ENCODE measurements around the gene DEFB113.

Gene DEFB113

DNA sequence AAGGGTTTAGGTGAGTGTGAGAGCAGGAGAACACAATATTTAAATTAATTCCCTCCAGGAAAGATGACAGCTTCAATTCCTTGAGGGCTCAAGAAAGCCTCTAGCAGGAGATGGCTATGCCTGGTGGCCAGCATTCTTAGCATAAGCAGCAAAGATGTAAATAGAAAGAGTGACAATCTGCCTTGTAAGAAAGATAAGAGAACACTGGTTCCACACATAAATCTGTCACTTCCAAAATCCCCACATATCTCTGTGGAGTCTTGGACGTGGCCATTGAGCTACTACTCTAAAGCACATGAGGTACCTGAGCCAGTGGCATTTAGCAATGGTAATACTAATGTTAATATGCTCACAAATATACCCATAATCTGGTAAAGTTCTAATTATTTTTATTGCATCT, 34.7 kb downstream of the DEFB113 start:
- no peak for DNase-seq

DNA sequence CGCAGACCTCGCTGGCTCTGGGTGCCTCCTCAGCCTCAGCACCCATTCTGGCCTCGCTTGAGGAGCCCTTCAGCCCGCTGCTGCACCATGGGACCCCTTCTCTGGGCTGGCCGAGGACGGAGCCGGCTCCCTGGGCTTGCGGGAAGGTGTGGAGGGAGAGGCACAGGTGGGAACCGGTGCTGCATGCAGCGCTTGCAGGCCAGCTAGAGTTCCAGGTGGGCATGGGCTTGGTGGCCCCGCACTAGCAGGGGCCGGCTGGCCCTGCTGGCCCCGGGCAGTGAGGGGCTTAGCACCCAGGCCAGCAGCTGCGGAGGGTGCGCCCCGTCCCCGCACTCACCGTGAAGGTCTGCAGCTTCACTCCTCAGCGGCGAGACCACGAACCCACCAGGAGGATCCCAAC, 35.9 kb downstream of the DEFB113 start:
- DNase-seq, result no peak

DNA sequence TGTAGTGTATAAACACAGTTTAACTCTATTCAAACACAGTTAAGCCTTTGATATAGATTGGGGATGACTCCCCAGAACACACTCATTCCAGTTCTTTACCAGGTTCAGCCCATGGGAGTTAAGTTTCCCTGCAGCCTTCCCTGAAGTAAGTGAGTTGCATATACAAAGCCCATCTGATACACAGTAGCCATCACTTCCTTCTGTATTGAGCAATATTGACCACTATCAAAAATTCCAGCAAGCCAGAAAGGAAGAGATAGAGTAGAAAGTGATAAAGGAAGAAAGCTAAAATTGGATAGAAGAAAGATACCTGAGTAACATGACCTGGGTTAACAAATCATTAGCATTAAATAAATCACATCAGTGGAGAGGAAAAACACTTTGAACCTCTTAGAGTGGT, 40.1 kb downstream of the DEFB113 start:
- no peak for DNase-seq

DNA sequence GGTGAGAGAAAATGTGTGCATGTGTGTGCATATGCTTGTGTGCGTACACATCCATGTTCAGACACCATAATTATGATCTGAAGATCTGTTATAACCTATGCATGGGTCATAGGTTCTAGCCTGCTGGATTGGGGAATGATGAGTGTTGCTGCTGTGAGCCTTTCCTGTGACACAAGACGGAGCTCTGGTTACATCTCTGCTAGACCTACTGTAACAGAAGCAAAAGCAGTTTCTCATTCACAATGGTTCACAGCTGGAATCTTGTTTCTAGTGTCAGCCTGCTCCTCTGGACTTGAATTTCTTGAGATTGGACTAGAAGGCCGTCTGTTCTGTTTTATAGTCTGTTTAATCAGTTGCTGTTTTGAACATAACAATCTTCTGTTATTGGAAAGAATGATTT, 45.6 kb downstream of the DEFB113 start:
- DNase-seq, result no peak

DNA sequence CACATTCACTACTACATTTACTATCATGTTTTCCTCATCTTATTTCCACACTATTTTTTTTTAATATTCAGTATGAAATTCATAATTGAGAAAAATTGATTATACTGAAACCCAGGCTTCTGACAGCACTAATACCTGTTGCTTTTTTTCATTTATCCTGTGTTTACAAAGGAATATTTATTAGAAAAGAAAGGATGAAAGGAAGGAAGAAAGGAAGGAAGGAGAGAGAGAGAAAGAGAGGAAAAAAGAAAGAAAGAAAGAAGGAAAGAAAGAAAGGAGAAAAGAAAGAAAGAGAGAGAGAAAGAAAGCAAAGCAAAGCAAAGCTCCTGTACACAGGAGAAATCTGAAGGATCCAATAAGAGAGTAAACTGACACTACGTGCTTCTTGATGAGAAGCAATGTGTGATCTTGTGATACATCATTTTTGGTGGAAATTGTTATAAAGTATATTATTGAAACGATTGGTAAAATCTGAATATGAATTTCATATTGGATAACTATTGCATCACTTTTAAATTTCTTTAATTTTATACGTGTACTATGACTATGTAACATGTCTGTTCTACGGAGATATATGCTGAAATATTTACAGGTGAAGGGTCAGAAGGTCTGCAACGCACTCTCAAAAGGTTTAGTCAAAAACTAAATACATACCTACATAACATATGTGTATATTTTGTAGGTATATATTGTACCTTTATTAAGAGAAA, 49.3 kb downstream of the DEFB113 start:
- DNase-seq, result no peak

DNA sequence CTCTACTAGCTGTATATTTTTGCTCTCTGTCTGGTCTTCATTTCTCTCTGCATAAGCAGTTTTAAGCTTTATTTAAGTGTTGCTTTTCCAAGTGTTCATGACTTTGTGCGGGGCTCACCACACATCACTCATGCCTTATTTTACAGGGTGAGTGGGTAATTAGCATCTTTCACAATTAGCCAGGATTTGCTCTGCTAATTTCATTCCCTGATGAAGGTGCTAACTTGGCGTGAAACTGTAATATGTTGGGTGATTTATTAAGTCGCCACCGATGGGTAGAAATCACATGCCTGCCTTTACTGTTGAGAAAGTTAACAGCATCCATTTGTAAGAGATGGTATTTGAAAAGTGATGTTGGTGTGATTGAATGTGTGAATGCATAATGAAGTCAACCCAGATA, 50.2 kb downstream of the DEFB113 start:
- DNase-seq, result no peak

DNA sequence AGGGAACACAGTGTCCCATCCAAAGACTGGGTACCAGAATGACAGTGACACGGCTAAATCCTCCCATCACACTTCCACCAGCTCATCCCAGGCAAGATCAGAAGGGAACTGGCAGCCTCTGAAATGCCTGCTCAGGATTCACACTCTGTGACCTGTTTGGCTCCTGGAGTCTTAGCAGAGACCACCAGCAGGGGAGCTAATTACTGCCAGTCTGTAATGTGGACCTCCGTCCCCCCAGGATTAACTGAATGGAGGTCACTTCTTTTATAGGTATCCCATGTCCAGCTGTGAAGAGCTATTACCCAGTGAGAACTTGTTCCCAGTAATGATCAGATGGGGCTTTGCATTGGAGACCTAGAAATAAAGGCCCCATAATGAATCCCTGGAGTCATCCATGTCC, 50.6 kb downstream of the DEFB113 start:
- no peak for DNase-seq
